ENCODE data around the gene CXCL8.

CXCL8 gene

GRCh38 chr4:73725510-73725909 lies 14.9 kb upstream of the CXCL8 start:
- in situ Hi-C loops (cut with HindIII; ENCODE audit: low pct_ligation_motif_present, low sequenced_read_pairs): no loop called here
- TF ChIP-seq CTCF (IDR thresholded peaks at IDR 0.05; ENCODE audit: low read depth, low read length, missing control alignments): no peak
- Histone ChIP-seq H3K36me3 (replicated peaks) (no peaks in the 10 kb centered on the region), H3K27me3 (replicated peaks) (no peaks in the 10 kb centered on the region), H3K4me3 (ENCODE audit: low read depth, low read length) (no peak overlapping the region), H3K27ac (peak overlapping the region; percentile 78)
- no peak for DNase-seq

GRCh38 chr4:73725985-73726384 lies 14.4 kb upstream of the CXCL8 start:
- in situ Hi-C loops (cut with HindIII; ENCODE audit: low pct_ligation_motif_present, low sequenced_read_pairs): no loop called here

DNA sequence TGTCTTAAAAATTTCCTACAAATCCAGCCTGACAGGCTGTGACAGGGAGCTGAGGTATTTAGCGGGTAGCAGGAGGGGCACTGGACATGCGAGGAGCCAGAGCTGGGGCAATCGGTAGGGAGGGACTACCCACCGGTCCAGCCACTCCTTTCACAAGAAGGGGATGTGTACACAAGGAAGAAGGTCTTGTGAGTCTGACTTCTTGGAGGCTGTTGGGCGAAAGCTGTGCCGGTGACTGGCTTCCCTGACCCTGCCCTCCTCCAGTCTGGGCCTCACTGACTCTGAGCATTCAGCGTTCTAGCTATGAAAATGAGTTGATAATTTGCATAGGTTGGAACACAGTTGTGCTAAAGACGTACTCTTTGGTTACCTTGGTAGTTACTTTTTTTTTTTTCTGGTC lies 12.7 kb upstream of the CXCL8 start:
- no peak overlapping the region for H3K4me3 ChIP-seq (ENCODE audit: low read depth, low read length)
- no peaks in the 10 kb centered on the region for H3K27me3 ChIP-seq (replicated peaks)
- H3K27ac ChIP-seq: no peak overlapping the region
- in situ Hi-C loops (cut with HindIII; ENCODE audit: low pct_ligation_motif_present, low sequenced_read_pairs): no loop called here
- DNase-seq: no peak
- no peaks in the 10 kb centered on the region for H3K36me3 ChIP-seq (replicated peaks)
- TF ChIP-seq CTCF (IDR thresholded peaks at IDR 0.05; ENCODE audit: low read depth, low read length, missing control alignments): no peak

More at GRCh38 chr4:73725985-73726384, 14.4 kb upstream of the CXCL8 start:
- Histone ChIP-seq H3K36me3 (replicated peaks) (no peaks in the 10 kb centered on the region), H3K4me3 (ENCODE audit: low read depth, low read length) (no peak overlapping the region), H3K27me3 (replicated peaks) (no peaks in the 10 kb centered on the region), H3K27ac (peak overlapping the region; percentile 78)
- peak; percentile 88 for DNase-seq
- TF ChIP-seq CTCF (IDR thresholded peaks at IDR 0.05; ENCODE audit: low read depth, low read length, missing control alignments): no peak

GRCh38 chr4:73728091-73728741 lies 12.2 kb upstream of the CXCL8 start:
- Histone ChIP-seq H3K36me3 (replicated peaks) (no peaks in the 10 kb centered on the region), H3K27ac (no peak overlapping the region), H3K4me3 (ENCODE audit: low read depth, low read length) (no peak overlapping the region), H3K27me3 (replicated peaks) (no peaks in the 10 kb centered on the region)
- no peak for TF ChIP-seq CTCF (IDR thresholded peaks at IDR 0.05; ENCODE audit: low read depth, low read length, missing control alignments)
- DNase-seq: no peak
- in situ Hi-C loops (cut with HindIII; ENCODE audit: low pct_ligation_motif_present, low sequenced_read_pairs): no loop called here

DNA sequence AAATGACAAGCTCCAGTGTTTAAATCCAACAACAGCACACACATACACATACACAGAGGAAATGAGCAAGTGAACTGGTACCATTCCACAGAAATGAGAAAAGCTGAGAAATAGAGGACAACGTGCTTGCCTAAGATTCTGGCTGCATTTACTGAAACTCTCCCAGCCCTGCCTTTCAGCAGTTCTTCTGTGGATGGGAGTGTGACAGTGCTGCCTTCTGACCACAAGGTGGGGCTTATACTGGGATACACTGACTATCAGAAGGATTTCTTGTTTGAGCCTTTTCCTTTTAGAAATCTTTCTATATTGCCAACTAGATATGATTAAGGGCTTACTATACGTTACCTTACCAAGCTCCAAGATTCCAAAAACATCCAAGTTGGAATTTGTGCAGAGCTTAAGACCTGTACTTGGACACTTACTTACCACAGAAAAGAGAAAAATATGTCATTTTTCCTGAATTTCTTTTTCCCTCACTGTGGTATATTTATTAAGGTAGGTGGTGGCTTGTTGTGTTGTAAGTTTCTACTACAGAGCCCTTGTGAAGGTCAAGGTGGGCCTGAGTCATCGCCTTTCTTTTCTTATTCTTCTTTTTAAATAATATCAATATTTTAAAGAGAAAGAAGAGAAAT lies 10.7 kb upstream of the CXCL8 start:
- Histone ChIP-seq H3K27ac (no peak overlapping the region), H3K4me3 (ENCODE audit: low read depth, low read length) (no peak overlapping the region), H3K27me3 (replicated peaks) (no peaks in the 10 kb centered on the region), H3K36me3 (replicated peaks) (no peaks in the 10 kb centered on the region)
- DNase-seq: peak; percentile 79
- peak; percentile 91 for TF ChIP-seq CTCF (IDR thresholded peaks at IDR 0.05; ENCODE audit: low read depth, low read length, missing control alignments)
- in situ Hi-C loops (cut with HindIII; ENCODE audit: low pct_ligation_motif_present, low sequenced_read_pairs): no loop called here

All from brain microvascular endothelial cell (primary cell).